Nephron (organoid): Measurements from ENCODE around the gene WDFY1.

ENCODE experiments used
- H3K27ac Mint-ChIP-seq, 3 experiments: 2 replicates each; pipeline ENCODE4 v1.8.0; 2020; ENCODE audit warnings: mixed read lengths in 3 of 3, mild to moderate bottlenecking in 2 of 3, moderate library complexity in 1 of 3
- H3K27me3 Mint-ChIP-seq: 2 replicates; pipeline ENCODE4 v1.8.0; 2021; ENCODE audit warnings: low read depth, mild to moderate bottlenecking, moderate library complexity, mixed read lengths
- H3K36me3 Mint-ChIP-seq: 2 replicates; pipeline ENCODE4 v1.8.0; 2020; ENCODE audit warnings: low read depth, mixed read lengths
- H3K4me1 Mint-ChIP-seq: 2 replicates; pipeline ENCODE4 v1.8.0; 2020; ENCODE audit warnings: mixed read lengths
- H3K4me3 Mint-ChIP-seq, 3 experiments: 2 replicates each; pipeline ENCODE4 v1.8.0; 2020; ENCODE audit warnings: mild to moderate bottlenecking in 3 of 3, mixed read lengths in 3 of 3, moderate library complexity in 2 of 3
- H3K9me3 Mint-ChIP-seq: 2 replicates; pipeline ENCODE4 v1.8.0; 2020; ENCODE audit warnings: mixed read lengths
- CTCF ChIP-seq, 3 experiments: fragments of 200-600 bp; sonication (generic); IDR thresholded peaks; one replicate each; pipeline ENCODE4 v1.5.0; 2021; ENCODE audit warnings: antibody characterized with exemption in 3 of 3; ENCODE audit not compliant: unreplicated experiment in 3 of 3

Gene WDFY1

GRCh38 chr2:223870840-223871611, 74.1 kb downstream of the WDFY1 start:
- H3K4me1 Mint-ChIP-seq: no peaks in the 10 kb centered on the region
- H3K9me3 Mint-ChIP-seq: no peaks in the 10 kb centered on the region
- TF ChIP-seq CTCF (IDR thresholded peaks at IDR 0.05; ENCODE audit: unreplicated experiment in 3 of 3): no peak
- H3K27me3 Mint-ChIP-seq: no peaks in the 10 kb centered on the region
- no peak overlapping the region for H3K27ac Mint-ChIP-seq
- H3K36me3 Mint-ChIP-seq: peaks cover 37% of the 10 kb centered on the region
- no peak overlapping the region for H3K4me3 Mint-ChIP-seq

GRCh38 chr2:223868005-223868404, 77.1 kb downstream of the WDFY1 start:
- Mint-ChIP-seq H3K4me3 (no peak overlapping the region), H3K36me3 (peaks cover 20% of the 10 kb centered on the region), H3K9me3 (no peaks in the 10 kb centered on the region), H3K4me1 (no peaks in the 10 kb centered on the region), H3K27me3 (no peaks in the 10 kb centered on the region), H3K27ac (no peak overlapping the region)
- no peak for TF ChIP-seq CTCF (IDR thresholded peaks at IDR 0.05; ENCODE audit: unreplicated experiment in 3 of 3)

- H3K4me3 Mint-ChIP-seq: no peak overlapping the region
- H3K4me1 Mint-ChIP-seq: no peaks in the 10 kb centered on the region
- no peak for TF ChIP-seq CTCF (IDR thresholded peaks at IDR 0.05; ENCODE audit: unreplicated experiment in 3 of 3)
- H3K27ac Mint-ChIP-seq: no peak overlapping the region
- no peaks in the 10 kb centered on the region for H3K27me3 Mint-ChIP-seq
- H3K36me3 Mint-ChIP-seq: peaks cover 14% of the 10 kb centered on the region
- no peaks in the 10 kb centered on the region for H3K9me3 Mint-ChIP-seq
Measured at GRCh38 chr2:223865907-223866508, 79.1 kb downstream of the WDFY1 start.

GRCh38 chr2:223865124-223865523, 80.0 kb downstream of the WDFY1 start:
- Mint-ChIP-seq H3K9me3 (no peaks in the 10 kb centered on the region), H3K4me1 (no peaks in the 10 kb centered on the region), H3K36me3 (peaks cover 9% of the 10 kb centered on the region), H3K4me3 (no peak overlapping the region), H3K27me3 (no peaks in the 10 kb centered on the region), H3K27ac (no peak overlapping the region)
- no peak for TF ChIP-seq CTCF (IDR thresholded peaks at IDR 0.05; ENCODE audit: unreplicated experiment in 3 of 3)

GRCh38 chr2:223863491-223863890, 81.6 kb downstream of the WDFY1 start:
- peaks cover 4% of the 10 kb centered on the region for H3K36me3 Mint-ChIP-seq
- no peak overlapping the region for H3K27ac Mint-ChIP-seq
- H3K4me3 Mint-ChIP-seq: no peak overlapping the region
- H3K4me1 Mint-ChIP-seq: no peaks in the 10 kb centered on the region
- no peaks in the 10 kb centered on the region for H3K9me3 Mint-ChIP-seq
- no peaks in the 10 kb centered on the region for H3K27me3 Mint-ChIP-seq
- no peak for TF ChIP-seq CTCF (IDR thresholded peaks at IDR 0.05; ENCODE audit: unreplicated experiment in 3 of 3)
